SHP77 (cell line): ENCODE measurements around the gene PTMA.
"Not testable (repeated sequence)": the region's sequence is repeated elsewhere in the genome, so short reads cannot be mapped to it uniquely, and the experiment has no call there.

ENCODE experiments used
- DNase-seq, 2 experiments: peaks; one replicate each; lab custom pipeline; 2025; lab: John Stamatoyannopoulos, UW

PTMA gene

DNA sequence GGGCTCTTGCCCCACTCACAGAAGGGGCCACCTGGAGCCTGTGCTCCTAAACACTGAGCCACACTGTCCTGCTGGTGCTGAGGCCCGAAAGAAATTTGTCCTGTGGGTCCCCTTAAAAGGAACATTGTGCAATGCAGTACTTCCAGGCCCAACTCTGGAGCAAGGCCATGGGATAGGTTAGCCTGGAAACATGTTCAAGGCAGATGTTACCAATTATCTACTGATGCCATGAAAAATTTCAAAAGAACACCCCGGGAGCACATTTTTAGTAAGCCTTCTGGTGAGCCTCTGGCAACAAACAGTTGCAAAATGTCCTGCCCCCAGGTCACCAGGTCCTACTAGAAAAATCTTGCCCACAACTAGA lies 12.3 kb upstream of the PTMA start:
- no peak for DNase-seq

DNA sequence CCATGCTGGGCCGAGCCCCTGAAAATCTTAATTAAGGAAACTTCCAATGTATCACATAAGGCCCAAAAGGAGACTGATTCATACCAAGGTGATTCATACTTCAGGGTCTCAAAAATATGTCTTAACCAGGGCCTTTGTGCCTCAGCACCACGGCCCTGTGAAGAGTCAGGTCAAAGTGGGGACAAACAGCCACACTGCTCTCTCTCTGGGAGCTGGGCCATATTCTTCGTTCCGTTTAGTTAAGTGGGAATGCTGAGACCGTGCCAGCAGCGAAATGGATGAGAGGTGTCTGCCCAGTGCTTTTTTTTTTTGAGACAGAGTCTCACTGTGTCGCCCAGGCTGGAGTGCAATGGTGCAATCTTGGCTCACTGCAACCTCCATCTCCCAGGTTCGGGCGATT lies 9.3 kb upstream of the PTMA start:
- no peak for DNase-seq

DNA sequence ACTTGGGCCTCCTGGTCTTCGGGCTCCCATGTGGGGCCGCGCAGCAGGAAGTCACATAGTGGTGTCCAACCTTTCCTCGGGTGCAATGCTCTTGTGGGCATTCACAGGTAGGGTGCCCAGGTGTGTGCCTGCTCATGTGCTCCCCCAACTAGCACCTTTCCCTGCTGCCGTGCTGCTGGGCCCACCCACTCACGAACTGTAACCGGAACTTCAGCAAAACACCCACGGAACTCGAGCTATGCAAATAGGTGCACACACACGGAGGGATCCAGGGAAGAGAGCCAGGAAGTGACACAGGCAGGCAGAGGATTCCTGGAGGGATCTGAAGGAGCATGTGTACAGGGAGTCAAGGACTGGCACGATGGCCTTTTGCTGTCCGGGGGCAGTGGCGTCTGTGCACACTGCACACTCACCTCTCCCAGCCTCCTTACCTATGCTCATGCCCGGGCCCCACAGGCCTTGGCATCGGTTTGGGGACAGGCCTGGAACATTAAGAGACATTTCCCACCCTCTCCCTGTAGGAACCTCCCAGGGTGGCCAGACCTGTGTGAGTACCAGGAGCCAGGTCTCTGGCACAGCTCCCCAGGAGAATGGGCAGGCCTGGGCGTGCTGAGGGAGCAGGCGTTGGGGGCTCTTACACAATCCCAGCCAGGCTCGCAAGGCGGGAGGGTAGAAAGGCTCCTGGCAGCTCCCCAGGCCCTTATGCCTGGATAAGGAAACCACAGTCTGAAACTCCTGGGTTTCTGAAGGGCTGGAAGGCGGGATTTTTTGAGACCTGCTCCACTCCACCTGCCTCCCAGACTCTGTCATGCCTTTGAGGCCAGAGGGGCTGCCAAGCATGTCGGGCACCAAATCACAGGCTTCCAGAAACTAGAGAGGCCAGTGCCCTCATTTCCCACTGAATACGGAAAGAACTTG lies 6.6 kb upstream of the PTMA start:
- peak in 1 of 2 experiments; percentile 55 for DNase-seq

DNA sequence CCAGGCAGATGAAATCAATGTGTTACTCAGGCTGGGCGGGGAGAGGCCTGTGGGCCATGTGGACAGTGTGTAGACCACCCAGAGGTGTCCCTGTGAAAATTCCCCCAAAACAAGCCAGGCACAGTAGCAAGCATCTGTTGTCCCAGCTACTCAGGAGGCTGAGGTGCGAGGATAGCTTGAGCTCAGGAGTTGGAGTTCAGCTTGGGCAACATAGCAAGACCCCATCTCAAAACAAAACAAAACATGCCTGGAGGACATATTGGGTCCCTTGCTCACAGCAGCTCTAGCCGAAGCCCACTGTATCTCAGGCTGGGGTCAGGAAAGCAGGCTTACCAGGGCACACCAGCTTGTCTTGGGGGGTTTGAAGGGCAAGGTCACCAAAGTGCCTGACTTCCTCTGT lies 4.3 kb upstream of the PTMA start:
- DNase-seq = no peak

DNA sequence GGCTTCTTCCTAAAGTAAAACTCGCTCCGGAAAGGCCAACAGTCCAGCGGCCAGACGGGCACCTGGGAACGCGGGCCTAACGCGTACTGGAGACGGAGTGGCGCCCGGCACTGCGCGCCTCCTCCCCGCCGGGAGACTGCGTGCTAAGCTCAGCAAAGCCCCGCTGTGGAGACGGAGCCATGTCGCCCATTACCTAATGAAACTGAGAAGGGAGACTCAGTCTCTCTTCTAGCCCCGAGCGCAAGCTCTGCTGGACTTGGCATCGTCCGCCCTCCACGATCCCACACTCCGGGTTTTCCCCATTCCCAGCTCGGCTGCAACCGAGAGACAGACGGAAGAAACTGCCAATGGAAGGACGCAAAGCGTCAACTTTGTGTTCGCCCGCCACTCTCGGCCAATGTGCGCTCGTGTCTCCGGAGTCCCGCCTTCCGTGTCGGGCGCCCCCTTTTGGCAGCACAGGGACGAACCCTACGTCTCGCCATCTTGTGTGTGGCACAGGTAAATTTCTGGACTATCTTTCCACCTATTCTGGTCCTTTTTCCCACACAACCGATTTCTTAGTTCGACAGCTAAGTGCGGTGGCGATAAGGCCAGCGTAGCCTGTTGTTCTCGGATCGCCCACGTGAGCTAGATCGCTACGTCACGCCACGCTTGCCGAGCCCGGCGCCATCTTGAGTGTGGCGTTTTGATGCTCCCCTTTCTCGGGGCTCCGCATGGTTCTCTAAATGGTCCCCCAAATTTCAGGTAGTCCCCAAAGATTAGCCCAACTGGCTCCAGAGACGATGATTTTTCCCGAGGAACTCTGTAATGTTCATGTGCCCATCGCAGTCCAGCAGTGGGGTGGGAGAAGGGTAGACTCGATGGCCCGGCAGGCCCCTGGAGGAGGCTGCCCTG lies 1.3 kb upstream of the PTMA start:
- DNase-seq = peak; percentile 95 to 97

DNA sequence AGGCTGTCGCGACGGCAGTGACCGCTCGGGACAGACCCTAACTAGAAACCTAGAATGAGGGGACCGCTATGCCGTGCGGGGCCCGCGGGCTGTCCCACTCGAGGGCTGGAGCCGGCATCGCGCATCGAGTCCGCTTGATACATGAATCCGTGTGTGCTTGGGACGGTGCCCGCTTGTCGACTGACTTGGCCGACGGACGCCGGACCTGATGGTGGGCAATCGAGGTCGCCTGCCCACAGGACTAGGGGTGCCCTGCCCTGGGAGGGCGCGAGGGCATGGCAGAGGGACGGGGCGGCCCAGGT lies 749 bp upstream of the PTMA start:
- no peak for DNase-seq

DNA sequence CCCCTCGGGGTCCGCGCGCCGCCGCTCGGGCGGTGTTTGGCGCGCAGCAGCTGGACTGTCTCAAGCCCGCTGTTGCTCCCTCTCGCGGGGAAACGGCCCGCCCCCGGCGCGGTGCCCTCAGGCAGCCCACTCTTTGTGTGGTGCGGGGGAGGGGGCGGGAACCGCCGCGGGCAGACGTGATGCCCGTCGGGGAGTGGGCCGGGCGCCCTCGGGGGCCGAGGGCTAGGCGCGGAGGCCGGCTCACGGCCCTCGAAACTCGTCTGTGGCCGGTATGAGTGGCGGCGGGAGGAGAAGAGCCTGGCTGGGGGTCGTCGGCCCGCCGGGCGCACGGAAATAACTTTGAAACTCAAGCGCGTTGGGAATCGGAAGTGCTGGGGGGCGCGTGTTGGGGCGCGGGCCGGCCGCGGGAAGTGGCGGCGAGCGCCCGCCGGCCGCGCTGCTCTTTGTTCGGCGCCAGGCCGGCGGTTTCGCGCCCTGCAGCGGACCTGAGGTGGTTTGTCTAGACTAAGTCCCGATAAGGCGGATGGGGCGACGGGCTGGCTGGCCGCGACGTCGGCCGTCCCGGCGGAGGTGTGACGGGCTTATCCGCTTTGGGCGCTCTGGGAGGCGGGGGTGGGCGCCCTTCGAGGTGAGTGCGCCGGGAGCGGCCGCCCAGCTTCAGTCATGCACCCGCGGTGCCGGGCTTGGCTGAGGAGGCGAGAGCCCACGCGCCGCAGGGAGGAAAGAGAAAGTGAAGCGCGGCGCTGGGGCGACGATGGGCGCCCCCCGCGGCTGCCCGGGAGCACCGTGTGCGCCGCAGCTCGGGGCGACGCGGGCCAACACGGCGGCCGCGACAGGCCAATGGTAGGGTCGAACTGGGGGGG lies 679 bp downstream of the PTMA start:
- DNase-seq = no peak

DNA sequence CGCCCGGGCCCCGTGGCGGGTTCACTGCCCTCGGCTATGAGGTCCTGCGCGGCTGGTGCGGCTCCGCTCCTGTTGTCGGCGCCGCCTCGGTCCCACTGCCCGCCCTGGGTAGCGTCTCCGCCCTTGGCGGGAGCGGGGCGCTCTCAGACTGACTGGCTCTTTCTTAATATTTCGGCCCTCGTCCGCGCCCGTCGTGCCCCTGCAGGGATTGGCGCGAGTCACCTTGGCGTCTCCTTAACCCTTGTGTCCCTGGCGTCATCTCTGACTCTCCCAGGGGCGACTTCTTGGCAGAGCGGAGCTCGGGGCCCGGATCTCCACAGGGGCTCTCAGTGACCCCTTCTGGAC lies 1.3 kb downstream of the PTMA start:
- no peak for DNase-seq

DNA sequence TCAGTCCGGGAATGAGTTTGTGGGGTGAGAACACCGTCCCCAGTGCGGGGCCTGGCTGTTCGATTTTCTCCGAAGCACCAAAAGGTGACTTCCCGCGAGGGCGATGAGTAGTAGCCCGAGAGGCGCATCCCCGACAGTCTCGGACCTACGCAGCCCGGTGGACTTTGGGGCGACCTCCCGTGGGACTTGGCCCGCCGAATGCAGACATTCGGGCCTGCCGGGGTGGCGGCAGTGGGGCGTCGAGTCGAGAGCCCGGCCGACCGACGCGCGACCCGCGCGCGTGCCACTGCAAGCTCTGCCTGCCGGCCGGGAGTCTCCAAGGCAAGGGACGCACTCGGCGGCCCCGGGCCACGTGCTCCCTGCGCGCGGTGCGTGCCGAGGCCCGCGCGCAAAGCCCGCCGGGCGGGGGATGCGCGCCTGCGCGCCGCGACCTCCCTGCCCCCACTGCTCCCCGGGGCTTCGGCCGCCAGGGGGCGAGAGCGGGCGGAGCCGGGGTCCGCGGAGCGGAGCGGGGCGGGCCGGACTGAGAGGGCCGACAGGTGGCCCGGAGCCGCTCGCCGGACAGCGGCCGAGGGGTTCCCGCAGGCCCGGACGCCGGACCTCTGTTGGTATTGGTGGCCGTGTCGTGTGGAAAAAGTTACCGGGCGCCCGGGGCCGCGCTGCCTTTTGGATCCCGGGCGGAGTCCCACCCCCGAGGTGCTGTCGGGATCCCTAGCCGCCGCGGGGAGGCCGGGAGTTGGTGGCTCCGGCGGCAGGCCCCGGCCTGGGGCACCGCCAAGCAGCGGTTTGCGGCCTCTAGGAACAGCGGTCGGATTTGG lies 1.9 kb downstream of the PTMA start:
- DNase-seq = peak in 1 of 2 experiments; percentile 51

DNA sequence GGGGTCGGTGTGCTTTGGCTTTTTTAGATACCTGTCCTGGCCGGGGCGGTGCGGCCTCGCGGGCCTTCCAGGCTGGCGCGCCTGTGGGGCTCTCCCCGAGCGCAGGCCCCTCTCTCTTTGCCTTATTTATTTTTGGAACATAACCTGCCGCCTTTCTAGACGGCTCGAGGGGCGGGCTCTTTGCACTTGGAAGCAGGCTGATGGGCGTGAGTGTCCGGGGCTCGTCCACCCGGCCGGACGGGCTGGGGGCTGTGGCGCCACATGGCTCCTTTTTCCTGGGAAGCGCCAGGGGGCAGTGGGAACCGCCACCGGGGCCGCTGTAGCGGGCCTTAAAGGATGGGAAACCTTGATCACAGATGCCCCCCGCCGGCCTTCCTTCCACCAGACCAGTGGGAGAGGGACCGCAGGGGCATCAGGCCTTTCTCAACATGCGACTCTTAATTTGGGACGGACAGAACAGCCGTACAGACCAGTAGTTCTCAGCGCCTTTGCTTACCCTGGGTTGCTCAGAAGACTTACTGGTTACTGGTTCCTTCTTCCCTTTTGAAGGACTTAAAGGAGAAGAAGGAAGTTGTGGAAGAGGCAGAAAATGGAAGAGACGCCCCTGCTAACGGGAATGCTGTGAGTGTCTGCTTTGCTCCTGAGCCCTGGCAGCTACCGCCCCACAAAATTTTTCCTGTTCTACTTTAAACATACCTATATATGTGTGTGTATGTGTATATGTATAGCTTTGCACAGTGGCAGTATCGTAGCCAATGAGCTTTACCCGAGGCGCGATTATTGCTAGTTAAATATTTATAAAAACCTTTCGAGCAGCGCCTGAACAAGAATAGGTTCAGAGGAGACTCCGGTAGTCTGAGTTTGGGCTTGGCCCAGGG lies 2.7 kb downstream of the PTMA start:
- DNase-seq = no peak

DNA sequence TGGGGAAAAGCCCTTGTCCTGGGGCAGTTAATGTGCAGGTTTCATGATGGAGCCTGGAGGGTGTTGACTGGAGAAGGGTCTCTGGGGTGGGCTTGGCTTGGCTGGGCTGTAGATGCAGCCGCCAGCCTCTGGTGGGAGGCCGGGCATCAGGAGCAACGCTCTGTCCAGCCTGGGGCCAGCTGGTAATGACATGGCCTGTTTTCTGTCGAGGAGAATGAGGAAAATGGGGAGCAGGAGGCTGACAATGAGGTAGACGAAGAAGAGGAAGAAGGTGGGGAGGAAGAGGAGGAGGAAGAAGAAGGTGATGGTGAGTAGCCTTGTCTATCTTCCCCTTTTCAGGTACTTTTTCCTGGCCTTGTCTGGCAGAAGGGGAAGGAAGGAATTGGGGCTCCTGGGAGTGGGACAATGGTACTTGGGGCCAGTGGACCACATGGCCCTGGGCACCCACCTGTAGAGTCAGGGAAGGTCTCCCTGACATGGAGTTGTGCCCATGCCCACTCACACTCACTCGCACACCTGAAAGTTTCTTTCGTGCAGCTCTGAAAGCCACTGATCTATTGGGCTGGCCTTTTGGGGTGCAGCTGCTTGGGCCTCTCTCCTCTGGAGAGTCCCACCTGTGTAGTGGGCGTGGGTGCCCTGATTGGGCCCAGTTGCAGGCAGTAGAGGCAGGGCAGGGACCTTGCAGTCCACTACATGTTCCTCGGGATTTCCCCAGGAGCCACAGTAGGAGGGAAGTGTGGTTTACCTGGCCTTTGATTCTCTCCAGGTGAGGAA lies 3.5 kb downstream of the PTMA start:
- no peak for DNase-seq

DNA sequence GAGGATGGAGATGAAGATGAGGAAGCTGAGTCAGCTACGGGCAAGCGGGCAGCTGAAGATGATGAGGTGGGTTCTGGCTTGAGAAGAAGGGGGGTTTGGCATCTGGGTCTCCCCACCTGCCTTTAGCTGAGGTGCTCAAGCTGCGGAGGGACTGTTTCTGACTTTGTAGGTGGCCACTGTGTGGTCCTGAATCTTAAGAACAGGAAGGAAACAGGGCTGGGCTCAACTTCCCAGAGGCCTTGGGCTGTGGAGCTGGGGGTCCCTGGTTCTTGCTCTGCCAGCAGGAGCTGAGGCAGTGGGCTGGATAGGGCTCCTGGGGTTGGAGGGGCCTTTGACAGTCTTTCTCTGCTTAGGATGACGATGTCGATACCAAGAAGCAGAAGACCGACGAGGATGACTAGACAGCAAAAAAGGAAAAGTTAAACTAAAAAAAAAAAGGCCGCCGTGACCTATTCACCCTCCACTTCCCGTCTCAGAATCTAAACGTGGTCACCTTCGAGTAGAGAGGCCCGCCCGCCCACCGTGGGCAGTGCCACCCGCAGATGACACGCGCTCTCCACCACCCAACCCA lies 4.2 kb downstream of the PTMA start:
- DNase-seq = not testable (repeated sequence)

DNA sequence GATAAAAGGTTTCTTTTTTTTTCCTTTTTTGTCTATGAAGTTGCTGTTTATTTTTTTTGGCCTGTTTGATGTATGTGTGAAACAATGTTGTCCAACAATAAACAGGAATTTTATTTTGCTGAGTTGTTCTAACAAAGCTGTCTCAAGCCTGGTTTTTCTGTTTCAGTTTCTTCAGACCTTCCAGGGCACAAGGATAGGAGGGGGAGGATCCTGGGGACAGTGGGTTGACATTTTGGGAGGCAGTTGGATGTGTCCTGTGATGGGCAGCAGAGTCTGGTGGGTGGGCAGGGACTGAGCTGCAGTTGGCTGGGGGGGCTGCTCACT lies 5.0 kb downstream of the PTMA start:
- not testable (repeated sequence) for DNase-seq

DNA sequence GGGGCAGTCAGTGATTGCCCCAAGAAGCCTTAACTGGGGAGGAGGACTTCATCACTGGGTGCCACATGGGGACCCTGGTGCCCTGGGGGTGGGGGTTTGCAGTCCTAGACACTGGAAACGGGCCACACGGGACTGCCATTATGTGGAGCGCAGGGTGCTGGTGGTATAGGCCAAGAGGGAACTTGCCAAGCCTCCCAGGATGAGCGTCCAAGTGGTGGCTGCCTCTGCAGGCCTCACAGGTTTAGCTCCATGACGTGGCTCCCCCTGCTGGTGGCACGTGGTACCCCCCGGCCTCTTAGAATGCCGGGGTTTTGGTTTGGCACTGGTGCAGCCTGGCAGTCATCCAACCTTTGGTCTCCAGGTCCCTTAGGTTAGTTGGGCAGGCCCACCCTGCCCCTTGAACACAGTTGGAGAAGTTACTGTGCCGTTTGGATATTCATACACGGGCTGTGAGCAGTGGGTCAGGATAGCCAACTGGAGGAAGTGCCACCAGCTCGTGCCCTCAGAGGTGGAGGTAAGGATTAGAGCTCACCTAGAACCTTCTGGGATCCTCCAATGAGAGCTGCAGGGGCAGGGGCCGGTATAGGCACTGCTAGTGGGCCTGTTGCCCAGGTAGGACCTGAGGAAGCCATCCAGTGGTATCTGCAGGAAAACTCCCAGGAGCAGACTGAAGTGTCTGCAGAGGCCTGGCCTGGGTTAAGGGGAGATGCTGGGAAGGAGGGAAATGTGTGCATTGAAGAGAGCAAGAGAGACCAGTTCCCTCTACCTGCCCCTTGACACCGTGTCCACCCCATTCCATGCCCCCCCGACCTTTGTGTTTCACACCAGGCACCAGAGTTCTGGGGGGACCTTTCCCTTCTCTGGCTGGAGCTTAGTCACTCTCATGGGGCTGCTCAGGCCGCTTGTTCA lies 5.7 kb downstream of the PTMA start:
- peak; percentile 89 to 90 for DNase-seq

DNA sequence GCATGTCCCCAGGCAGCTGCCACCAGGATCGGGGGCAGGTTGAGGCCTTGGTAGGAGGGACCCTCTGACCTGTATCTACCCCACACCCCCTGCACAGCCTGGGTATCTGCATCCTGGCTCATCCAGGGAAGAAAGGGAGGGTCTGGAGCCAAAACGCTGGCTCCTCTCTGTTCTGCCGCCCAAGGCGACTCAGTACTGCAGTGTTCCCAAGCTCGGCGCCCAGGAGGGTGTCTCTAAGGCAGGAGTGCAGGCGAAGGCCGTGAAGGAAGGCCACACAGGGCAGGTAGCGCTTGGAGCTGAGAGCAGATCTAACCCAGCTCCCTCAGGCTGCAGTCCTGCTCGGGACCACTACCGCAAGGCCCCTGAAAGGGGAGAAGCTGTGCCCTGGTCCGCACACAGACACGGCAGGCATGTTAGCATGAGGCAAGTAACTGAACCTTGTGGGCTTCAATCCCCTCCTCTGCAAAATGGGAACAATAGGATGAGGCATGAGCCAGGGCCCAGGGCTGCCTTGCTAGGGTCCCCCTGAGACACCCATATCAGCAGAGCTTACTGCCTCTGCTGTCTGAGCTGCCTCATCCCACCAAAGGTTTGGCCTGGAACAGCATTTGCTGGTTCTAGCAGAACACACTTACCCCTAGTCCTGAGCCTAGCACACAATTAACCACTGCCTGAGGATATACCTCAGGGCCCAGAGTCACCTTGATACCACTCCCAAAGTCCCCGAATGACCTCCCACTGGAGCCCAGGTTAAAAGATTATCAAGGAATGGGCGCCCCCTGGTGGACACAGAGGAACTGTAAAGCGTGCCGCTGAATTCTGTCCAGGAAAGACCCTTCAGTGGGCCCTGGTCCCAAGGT lies 6.5 kb downstream of the PTMA start:
- DNase-seq = peak; percentile 87 to 88

DNA sequence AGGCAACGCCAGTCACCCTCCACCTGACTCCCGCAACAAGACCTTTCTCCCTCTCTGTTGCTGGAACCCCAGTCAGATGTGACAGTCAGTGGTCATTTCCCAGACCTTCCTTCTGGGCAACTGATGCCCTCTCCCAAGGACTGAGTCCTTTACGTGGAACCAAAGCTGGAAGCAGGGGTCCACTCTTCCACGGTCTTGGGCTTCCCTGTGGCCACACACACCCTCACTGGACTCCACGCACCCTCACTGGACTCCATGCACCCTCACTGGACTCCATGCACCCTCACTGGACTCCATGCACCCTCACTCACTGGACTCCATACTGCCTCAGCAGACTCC lies 7.1 kb downstream of the PTMA start:
- DNase-seq = no peak

DNA sequence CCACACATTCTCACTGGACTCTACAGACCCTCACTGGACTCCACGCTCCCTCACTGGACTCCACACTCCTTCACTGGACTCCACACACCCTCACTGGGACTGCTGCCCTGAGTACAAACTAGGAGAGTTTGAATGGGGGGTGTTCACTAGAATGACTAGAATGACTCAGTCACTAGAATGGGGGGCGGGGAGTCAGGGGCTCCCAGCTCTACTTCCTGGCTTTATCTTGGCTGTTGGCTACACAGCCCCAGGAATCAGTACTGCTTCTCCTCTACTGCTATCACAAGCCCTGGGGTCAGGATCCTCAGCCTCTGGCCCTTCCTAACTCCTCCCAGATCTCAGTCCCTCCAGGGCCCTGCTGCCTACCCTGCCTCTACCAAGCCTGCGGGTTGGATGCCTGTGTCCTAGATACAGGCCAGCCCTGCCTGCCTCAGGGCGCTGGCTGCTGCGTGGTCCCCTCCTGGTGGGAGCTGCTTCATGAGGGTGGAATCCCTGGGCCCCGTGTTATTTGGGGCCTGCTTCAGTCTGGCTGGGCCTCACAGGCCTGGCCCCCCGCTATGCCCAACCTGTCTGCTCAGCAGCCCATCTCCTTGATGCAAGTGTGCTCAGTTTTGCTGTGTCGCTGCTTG lies 7.8 kb downstream of the PTMA start:
- no peak for DNase-seq
